GM18868 (cell line): Measurements from ENCODE around the gene GRAMD2B.
"Not testable (repeated sequence)": the region's sequence is repeated elsewhere in the genome, so short reads cannot be mapped to it uniquely, and the experiment has no call there.

Experiments used
- ATAC-seq: cut with Tn5 transposase; IDR thresholded peaks from one replicate; pipeline ENCODE4 v1.9.1; 2021; ENCODE audit warnings: mild to moderate bottlenecking, moderate library complexity; ENCODE audit not compliant: unreplicated experiment

GRAMD2B gene

GRCh38 chr5:126448720-126449119 is 25.5 kb downstream of the GRAMD2B start:
- no peak for ATAC-seq

GRCh38 chr5:126449751-126450271 is 26.6 kb downstream of the GRAMD2B start:
- peak; percentile 85 for ATAC-seq

GRCh38 chr5:126450346-126450745 is 27.1 kb downstream of the GRAMD2B start:
- ATAC-seq: peak; percentile 42

GRCh38 chr5:126450907-126451306 is 27.7 kb downstream of the GRAMD2B start:
- no peak for ATAC-seq

- ATAC-seq: no peak
These were observed 29.3 kb downstream of the GRAMD2B start for GRCh38 chr5:126452477-126452876.

GRCh38 chr5:126454081-126454480 is 30.9 kb downstream of the GRAMD2B start:
- ATAC-seq: no peak

- no peak for ATAC-seq
These were observed 31.3 kb downstream of the GRAMD2B start for GRCh38 chr5:126454535-126454934.

GRCh38 chr5:126455264-126455663 is 32.1 kb downstream of the GRAMD2B start:
- no peak for ATAC-seq

- no peak for ATAC-seq
These were observed 32.5 kb downstream of the GRAMD2B start for GRCh38 chr5:126455728-126456127.

GRCh38 chr5:126456217-126456820 is 33.1 kb downstream of the GRAMD2B start:
- no peak for ATAC-seq

GRCh38 chr5:126460459-126460858 is 37.2 kb downstream of the GRAMD2B start:
- no peak for ATAC-seq

GRCh38 chr5:126460977-126461376 is 37.8 kb downstream of the GRAMD2B start:
- no peak for ATAC-seq

- peak; percentile 10 for ATAC-seq
These were observed 38.6 kb downstream of the GRAMD2B start for GRCh38 chr5:126461838-126462237.

GRCh38 chr5:126462239-126463014 is 39.2 kb downstream of the GRAMD2B start:
- ATAC-seq: peak; percentile 82

- peak; percentile 31 for ATAC-seq
These were observed 40.8 kb downstream of the GRAMD2B start for GRCh38 chr5:126464016-126464415.

GRCh38 chr5:126464959-126465358 is 41.8 kb downstream of the GRAMD2B start:
- no peak for ATAC-seq

GRCh38 chr5:126468091-126468490 is 44.9 kb downstream of the GRAMD2B start:
- ATAC-seq: no peak

- ATAC-seq: no peak
These were observed 46.5 kb downstream of the GRAMD2B start for GRCh38 chr5:126469536-126470316.

GRCh38 chr5:126470529-126470928 is 47.3 kb downstream of the GRAMD2B start:
- not testable (repeated sequence) for ATAC-seq

GRCh38 chr5:126471247-126471646 is 48.0 kb downstream of the GRAMD2B start:
- ATAC-seq: no peak

- ATAC-seq: no peak
These were observed 48.8 kb downstream of the GRAMD2B start for GRCh38 chr5:126471875-126472537.
